ENCODE measurements around the gene PSIP1. TPM values are rescaled to one million over a fixed set of nuclear protein-coding genes. Genes with fewer than 3 reads are reported as not detected.
"Not testable (repeated sequence)": the region's sequence is repeated elsewhere in the genome, so short reads cannot be mapped to it uniquely, and the experiment has no call there.

PSIP1 gene
- total RNA-seq, 1 donor from 2014 or later = 32.2 TPM

DNA sequence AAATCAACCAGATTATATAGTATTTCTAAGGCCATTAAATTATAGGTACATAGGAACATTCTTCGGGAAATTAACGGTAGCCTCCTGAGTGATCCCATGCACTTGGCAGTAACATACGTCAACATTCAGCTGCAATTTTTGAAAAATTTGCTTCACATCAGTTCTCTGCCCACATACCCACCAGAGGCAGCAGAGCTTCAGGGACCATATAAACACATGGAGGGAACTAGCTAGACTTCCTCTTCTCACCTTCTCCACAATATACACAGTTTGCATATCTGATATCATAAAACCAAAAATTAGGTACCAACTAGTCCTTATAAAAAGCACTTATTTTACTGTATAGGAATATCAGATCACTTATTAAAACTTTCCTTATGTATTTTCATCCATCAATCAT is 4.8 kb downstream of the PSIP1 start:
- DNase-seq (ENCODE audit: low spot score) = no peak

DNA sequence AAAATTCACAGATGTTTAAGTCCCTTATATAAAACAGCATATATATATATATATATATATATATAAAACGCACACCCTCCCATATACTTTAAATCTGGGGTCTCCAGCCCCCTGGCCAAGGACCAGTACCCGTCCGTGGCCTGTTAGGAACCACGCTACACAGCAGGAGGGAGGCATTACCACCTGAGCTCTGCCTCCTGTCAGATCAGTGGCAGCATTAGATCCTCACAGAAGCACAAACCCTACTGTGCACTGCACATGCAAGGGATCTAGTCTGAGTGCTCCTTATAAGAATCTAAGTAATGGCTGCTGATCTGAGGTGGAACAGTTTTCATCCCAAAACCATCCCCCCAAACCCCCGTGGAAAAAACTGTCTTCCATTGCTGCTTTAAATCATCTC is 9.0 kb downstream of the PSIP1 start:
- DNase-seq (ENCODE audit: low spot score) = no peak

DNA sequence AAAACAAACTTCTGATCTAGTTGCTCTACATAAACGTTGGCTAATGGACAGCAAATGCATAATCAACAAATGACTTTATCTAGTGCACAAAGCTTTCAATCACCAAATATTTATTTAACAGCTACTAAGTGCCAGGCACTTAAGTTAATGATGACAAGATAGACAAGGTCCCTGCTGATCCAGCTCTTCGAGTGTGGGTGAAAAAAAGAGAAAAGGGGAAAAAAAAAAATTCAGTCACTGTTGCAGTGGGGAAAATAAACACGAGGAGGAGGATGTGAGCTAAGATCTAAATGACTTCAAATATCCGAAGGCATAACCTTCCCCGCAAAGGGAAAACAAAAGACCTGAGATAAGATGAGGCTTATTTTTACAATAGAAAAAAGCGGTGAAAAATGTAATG is 9.6 kb downstream of the PSIP1 start:
- no peak for DNase-seq (ENCODE audit: low spot score)

DNA sequence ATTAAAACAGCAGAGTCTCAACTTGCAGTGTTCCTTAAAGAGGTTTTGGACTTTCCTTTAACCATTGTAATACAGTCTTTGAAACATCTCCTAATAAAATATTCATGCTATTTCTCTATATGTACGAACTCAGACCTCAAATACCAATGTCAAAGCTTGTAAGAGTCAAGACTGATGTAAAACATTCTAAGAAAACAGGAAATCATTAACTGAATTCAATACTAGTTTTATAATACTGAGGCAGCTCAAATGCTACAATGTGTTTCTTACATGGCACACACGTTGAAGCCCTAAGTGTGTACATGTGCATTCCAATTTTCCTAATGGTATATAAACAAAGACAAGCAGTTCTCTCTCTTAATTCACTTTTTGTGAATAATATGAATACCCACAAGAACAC is 11.6 kb downstream of the PSIP1 start:
- no peak for DNase-seq (ENCODE audit: low spot score)

DNA sequence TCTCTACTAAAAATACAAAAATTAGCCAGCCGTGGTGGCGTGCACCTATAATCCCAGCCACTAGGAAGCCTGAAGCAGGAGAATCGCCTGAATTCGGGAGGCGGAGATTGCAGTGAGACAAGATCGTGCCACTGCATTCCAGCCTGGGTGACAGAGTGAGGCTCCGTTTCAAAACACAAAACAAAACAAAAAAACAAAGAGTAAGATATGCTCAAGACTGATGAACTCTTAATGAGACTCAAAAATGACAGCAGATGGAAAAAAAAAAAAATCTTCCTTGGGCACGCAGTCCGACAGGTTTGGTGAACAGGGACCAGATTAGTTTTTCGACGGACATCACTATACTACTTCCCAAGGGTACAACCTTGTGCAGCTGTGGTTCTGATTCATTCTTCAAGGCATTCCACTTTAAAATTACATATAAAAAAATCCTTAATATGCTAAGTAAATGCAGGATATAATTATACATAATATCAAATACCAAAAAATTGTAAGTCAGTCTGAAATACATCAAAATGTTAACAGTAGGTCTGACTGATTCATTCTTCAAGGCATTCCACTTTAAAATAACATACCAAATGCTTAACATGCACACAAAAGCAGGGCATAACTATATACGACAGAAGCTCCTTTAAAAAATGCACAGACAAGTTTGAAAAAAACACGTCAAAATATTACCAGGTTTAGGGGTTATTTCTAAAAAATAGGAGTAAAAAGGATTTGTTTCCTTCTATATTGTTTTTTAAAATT is 12.3 kb downstream of the PSIP1 start:
- DNase-seq (ENCODE audit: low spot score) = no peak

DNA sequence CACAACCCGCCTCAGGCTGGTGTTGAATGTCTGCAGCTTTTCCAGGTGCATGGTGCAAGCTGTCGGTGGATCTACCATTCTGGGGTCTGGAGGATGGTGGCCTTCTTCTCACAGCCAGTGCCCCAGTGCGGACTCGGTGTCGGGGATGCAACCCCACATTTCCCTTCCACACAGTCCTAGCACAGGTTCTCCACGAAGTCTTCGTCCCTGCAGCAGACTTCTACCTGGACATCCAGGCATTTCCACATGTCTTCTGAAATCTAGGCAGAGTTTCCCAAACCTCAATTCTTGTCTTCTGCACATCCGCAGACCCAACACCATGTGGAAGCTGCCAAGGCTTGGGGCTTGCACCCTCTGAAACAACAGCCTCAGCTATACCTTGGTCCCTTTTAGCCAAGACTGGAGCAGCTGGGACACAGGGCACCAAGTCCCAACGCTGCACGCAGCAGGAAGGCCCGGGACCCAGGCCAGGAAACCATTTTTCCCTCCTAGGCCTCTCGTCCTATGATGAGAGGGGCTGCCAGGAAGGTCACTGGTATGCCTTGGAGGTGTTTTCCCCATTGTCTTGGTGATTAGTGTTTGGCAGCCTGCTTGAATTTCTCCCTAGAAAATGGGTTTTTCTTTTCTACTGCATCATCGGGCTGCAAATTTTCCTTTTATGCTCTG is 18.2 kb downstream of the PSIP1 start:
- no peak for DNase-seq (ENCODE audit: low spot score)

DNA sequence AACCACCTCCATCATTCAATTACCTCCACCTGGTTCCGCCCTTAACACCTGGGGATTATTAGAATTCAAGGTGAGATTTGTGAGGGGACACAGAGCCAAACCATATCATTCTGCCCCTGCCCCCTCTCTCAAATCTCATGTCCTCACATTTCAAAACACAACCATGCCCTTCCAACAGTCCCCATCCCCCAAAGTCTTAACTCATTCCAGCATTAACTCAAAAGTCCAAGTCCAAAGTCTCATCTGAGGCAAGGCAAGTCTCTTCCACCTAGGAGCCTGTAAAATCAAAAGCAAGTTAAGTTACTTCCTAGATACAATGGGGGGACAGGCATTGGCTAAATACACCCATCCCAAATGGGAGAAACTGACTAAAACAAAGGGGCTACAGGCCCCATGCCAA is 18.8 kb downstream of the PSIP1 start:
- DNase-seq (ENCODE audit: low spot score) = no peak

DNA sequence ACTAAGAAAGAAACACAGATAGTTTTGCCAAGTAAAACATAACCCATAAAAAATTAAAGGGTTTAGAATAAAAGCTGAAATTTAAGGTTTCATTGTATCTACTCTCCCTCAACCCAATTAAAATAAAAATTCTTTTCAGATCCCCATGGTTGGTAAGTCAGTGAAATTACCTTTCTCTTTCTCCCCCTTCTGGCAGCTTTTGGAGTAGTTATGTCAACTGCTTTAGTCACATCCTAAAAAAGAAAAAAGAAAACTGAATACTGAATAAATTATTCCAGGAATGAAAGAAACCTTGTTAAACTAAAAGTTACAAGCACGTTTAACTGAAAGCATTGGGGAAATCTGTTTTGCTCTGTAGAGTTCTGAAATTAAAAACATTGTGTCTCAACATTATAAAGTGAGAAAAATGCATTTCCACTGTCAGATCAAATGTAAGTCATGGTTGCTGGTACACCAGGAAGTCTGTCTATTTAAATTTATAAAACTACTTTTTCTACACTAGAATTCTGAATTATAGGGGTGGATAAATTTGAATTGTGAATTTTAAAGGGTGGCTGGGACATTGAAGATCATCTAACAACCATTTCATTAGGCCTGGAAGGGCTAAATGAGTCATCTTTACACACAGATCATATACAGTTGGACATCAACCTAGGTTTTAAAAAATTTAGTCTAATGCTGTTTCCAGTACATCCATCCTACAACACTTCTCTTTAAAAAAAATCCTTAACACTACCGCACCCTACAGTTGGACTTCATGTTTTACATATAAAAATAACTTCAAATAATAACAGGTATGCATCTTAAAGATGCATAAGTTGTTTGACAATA is 24.7 kb downstream of the PSIP1 start:
- DNase-seq (ENCODE audit: low spot score) = no peak

DNA sequence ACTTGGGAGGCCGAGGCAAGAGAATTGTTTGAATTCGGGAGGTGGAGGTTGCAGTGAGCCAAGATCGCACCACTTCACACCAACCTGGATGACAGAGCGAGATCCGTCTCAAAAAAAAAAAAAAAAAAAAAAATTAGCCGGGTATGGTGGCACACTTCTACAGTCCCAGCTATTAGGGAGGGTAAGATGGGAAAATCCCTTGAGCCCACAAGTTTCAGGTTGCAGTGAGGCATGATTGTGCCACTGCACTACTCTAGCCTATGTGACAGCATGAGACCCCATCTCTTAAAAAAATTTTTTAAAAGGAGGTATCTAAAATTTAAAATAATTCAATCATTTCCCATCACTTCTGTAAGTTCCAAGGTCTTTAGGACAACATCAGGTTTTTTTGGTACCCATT is 26.0 kb downstream of the PSIP1 start:
- no peak for DNase-seq (ENCODE audit: low spot score)

DNA sequence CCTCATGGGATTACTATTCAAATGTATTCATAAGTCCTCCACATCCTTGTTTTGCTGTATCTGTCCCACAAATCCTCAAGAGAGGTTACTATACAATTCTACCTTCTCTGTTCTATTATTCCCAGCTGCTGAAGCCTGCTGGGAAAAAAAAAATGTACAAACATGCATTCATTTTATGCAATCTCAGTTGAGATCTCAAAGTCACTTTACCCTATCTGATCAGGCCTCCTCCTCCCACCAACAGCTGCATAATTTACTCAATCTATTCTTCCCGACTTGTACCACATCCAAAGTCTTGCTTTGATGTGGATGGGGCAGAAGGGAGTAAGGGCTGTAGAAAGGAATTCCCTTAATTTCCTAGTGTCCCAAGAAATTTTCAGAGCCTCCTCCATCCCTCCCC is 28.6 kb downstream of the PSIP1 start:
- DNase-seq (ENCODE audit: low spot score) = no peak

DNA sequence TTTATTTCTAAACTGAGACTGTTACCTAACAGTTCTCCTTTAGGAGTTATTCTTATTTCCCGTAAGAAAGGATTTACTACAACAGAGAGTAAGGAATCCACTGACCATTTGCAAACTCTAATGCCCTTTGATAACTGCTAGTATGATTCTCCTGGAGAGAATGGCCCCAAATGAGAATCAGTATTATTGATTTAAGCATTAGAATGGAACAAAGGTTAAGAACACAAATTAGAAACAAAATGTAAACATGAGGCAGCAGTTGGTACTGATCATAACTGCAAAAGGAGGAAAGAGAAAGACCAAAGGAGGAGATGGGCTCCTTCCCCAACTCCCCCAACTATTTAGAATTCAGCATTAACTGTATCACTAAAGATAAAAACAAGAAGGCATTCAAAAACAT is 30.7 kb downstream of the PSIP1 start:
- DNase-seq (ENCODE audit: low spot score) = no peak

DNA sequence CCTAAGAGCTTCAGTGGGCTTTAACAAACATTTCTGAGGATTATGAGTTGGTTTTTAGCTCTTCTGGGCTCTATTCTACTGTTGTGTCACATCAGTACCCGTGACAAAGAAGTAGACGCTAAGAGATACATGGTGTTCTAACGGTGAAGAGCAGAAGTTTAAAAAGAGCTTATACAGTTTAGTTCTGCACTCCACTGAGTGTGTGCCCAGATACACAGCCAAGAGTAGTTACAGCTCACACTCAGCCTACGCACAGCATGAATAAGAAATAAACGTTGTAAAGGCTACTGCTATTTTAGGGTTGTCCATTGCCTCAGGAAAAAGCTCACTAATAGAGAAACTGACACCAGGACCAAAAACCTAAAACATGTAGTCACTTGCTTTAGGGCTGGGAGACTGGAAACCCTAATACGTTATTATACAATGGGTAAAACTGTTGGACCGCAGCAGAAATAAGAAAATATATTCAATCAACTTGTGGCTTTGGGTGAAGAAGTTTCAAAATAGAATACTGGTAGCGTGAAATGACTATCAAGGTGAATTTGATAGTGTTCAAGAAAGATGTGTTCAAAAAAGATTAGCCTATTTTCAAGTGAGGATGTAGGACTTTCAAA is 34.7 kb downstream of the PSIP1 start:
- DNase-seq (ENCODE audit: low spot score) = no peak

DNA sequence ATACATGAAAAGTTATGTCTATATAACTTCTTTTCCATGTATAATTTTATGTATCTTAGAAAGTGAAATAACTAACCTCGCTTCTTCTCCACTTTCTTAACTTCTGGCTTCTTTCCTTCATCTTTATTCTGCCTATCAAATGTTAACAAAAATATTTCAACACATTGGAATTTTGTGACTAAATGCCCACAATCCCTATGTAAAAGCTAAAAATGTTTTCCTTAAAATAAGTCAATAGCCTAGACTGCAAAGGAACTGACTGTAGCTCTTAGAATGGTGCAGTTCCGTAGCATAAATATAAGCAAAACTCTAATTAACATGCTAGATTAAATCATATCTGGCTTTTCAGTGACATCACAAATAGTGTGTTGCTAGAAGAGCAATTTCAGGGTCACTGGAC is 40.9 kb downstream of the PSIP1 start:
- no peak for DNase-seq (ENCODE audit: low spot score)

DNA sequence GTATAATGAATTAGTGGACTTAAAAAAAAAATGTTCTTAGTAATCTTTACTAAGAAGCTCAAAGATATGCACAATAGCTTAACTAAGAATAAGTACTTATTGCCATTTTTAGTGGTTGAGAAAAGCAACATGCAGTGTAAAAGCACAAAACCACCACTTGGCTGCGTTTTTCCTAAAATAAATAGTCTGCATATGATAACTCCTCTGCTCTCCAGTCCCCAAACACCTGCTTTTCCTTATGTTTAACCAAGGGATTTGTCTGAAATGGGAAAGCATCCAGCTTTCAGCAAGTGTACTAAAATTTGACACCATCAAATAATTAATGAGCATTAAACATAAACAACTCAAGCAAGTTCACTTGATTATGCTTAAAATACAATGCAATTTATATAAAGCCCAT is 41.4 kb downstream of the PSIP1 start:
- no peak for DNase-seq (ENCODE audit: low spot score)

DNA sequence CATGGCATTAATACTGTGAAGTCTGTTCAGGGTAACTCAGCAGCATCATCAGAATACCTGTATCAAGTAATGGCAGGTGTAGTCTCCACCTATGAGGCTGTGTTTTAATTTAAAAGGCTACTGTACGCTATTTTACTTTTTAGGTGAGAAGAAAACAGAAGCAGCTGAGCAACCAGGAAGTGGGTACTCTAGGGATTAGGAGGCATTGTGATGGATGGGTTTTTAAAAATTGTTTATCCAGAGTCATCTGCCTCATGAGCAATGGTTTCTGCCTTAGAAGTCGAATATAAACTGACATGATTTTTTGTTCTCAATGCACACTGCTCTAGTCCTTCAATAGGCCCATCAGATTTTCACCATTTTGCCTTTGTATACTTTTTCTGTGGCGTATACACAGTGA is 42.6 kb downstream of the PSIP1 start:
- no peak for DNase-seq (ENCODE audit: low spot score)

DNA sequence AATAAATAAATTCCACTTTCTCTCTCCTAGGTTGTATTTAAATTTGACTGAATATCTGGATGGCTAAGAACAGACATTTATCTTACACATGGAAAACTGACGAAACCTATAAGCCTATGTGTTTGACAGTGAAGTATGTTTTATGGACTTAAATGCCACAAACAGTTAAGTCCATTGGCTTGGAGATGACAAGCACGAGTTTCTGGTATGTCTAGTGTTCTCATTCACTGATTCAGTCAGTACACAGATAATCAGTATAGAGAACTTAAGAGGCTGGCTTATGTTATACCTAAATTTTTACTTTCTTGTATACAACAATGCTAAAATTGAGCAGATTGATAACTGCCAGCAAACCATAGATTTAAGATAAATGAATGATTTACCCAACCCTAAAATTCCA is 49.2 kb downstream of the PSIP1 start:
- DNase-seq (ENCODE audit: low spot score) = no peak

DNA sequence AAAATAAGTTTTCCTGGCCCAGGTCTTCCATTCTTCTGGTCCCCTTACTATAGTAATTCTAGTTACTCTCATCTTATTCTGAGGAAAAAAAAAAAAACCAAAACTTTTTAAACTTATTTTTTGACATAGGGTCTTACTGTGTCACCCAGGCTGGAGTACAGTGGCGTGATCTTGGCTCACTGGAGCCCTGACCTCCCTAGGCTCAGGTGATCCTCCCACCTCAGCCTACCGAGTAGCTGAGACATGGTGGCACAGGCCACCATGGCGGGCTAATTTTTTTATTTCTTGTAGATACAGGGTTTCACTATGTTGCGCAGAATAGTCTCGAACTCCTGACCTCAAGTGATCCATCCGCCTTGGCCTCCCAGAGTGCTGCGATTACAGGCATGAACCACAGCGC is 49.7 kb downstream of the PSIP1 start:
- no peak for DNase-seq (ENCODE audit: low spot score)

DNA sequence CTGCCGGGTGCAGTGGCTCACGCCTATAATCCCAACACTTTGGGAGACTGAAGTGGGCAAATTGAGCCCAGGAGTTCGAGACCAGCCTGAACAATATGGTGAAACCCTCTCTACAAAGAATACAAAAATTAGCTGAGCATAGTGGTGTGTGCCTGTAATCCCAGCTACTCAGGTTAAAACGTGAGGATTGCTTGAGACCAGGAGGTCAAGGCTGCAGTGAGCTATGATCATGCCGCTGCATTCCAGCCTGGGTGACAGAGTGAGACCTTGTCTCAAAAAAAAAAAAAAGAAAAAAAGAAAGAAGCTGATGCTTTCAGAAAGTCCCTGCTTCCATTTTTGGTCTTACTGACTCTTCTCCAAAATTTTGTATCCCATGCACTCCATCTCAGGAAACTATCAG is 56.8 kb downstream of the PSIP1 start:
- DNase-seq (ENCODE audit: low spot score) = no peak

DNA sequence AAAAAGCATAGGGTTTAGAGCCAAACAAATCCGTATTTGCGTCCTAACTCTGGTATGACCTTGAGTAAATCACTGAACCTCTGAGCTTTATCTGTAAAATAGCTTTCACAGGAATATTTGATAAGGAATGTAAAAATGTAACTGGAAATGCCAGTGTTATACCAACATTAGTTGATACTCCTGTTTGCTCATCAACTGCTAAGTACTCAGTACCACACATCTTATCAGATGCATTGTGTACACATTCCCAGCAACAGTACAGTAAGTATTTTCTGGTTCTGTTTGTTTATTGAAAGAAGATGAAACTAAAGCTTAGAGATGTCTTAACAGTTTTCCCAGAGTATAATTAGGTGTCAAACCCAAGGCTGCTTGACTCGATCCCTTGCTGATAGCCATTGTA is 66.6 kb downstream of the PSIP1 start:
- no peak for DNase-seq (ENCODE audit: low spot score)

DNA sequence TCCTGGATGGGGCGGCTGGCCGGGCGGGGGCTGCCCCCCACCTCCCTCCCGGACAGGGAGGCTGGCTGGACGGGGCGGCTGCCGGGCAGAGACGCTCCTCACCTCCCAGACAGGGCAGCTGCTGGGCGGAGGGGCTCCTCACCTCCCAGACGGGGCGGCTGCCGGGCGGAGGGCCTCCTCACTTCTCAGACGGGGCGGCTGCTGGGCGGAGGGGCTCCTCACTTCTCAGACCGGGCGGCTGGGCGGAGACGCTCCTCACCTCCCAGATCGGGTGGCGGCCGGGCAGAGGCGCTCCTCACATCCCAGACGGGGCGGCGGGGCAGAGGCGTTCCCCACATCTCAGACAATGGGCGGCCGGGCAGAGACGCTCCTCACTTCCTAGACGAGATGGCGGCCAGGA is 68.5 kb downstream of the PSIP1 start:
- not testable (repeated sequence) for DNase-seq (ENCODE audit: low spot score)

DNA sequence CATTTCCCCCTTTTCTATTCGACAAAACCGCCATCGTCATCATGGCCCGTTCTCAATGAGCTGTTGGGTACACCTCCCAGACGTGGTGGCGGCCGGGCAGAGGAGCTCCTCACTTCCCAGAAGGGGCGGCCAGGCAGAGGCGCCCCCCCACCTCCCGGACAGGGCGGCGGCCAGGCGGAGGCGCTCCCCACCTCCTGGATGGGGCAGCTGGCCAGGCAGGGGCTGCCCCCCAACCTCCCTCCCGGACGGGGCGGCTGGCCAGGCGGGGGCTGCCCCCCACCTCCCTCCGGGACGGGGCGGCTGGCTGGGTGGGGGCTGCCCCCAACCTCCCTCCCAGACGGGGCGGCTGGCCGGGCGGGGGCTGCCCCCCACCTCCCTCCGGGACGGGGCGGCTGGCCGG is 68.9 kb downstream of the PSIP1 start:
- DNase-seq (ENCODE audit: low spot score) = not testable (repeated sequence)

DNA sequence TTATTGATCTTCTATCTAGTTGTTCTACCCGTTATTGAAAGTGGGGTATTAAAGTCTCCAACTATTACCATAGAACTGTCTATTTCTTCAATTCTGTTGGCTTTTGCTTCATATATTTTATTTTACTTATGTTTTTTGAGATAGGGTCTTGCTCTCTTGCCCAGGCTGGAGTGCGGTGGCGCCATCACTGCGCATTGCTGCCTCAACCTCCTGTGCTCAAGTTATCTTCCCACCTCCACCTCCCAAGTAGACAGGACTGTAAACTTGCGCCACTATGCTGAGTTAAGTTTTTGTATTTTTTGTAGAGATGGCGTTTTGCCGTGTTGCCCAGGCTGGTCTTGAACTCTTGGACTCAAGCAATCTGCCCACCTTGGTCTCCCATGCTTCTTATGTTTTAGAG is 71.9 kb downstream of the PSIP1 start:
- DNase-seq (ENCODE audit: low spot score) = no peak
